NCI-H69 (cell line): Measurements from ENCODE around the gene TMEFF2.
A peak's percentile ranks its signal among the peaks of the same experiment; 100 is the strongest.

Source experiments
- DNase-seq: peaks from one replicate; lab custom pipeline; 2025; lab: John Stamatoyannopoulos, UW

The TMEFF2 gene

DNA sequence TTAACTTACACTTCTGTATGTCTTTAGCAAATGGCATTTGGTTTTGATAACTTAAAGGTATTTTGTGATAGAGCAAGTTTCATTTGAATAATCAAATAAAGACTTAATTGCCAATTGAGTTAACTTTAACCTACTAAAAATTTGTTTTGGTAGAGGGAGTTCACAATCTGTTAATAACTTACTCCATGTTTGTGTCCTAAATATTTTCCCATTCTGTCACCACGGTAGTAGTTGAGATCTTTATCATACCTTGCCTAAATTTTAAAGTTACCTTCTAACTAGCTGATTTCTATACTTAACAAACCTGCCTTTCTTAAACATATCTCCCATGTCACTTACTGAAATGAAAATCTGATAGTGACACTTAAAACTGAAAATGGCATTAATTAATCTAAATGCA is 127.1 kb downstream of the TMEFF2 start:
- no peak for DNase-seq

DNA sequence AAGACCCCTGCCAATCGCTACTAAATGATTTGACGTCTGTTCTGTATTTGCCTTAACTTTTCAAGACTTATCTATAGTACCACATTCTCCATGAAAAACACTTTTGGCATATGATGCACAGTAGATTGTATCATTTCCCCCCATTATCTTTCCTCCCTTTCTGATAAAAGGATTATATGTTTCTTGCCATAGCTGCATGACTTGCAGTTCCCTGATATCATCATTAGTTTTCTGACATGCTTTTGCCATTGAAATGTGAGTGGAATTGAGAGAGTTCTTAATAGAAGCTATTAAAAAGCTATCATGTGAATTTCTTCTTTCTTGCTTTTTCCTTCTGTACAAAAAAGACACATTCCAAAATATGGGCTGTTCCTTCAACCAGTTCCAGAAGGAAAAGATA is 130.3 kb downstream of the TMEFF2 start:
- DNase-seq, result no peak

DNA sequence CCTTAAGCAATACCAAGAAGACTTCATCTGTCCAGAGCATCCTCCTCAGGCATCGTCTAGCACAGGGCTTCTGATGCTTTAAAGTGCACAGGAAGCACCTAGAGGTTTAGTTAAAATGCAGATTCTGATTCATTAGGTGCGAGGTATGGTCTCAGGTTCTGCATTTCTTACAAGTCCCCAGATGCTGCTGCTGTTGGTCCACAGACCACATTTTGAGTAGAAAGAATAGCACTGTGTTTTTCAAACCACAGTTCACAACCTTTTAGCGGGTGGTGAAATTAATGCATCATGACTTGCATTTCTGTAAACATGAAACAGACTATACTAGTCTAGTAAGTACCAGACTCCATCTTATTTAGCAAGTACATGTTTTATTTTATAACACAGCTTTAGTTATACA is 134.6 kb downstream of the TMEFF2 start:
- DNase-seq, result no peak

DNA sequence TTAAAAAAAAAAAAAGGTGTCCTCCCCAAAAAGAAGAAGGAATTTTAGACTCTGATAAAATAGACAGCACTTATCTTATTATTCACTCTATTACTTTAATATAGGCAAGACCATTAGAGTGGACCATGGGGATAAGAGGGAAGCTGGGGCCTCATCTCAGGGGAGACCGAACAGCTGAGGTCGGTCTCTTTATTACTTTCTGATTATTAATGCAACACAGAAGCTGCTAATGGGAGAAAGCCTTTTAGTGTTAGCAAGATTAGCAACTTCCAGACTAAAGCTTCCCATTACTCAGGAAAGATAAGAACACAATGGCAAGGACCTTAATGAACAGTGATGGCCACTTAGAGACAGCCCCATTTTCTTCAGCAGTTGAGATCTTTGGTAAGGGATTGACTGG is 135.5 kb downstream of the TMEFF2 start:
- no peak for DNase-seq

DNA sequence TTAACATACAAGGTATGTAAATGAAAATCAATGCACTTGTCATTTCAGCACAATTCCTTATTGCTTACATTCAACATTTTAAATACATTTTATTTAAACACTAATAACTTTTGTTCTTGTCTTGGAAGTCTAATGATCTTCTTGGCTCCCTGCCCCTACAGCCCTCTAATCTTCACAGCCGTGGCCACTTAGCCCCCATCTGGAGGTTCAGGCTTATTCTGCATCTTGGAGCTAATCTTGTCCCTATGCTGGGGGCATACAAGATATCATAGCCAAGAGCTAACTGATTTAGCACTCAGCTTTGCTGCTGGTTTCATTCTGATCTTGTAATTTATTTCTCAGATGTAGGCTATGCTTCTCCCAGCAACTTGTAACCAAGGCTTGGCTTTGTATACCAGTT is 140.8 kb downstream of the TMEFF2 start:
- DNase-seq, result no peak

DNA sequence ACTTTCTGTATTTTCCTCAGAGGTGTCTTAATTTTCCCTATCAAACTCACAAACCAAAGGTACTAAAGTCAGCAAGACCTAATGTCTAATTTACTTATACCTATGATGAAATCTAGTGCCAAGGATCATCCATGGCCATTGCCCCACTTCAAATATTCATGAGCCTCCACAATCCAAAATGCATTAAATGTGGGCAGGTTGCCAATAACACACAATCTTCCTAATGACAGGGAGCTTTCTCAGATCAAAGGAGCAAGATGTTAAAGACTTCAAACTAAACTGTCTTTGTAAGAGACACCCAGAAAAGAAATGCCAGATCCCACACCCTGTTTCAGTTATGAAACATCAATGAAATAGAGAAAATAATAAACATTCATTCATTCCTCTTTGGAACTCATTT is 143.2 kb downstream of the TMEFF2 start:
- DNase-seq, result peak; percentile 80

DNA sequence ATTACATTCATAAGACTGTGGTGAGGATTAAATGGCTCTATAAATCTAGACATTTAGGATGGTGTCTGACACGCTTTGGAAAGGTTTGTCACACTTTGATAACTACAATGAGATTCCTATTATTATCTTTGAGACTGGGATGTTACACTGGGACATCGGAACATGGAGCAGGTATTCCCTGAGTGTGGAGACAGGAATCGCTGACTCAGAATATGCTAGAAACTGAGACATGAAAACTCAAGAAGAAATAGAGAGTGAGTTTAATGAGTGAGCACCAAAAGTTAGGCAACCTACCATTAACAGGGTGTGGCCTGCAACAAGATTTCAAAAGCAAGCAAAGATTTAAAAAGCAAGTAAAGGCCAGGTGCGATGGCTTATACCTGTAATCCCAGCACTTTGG is 145.4 kb downstream of the TMEFF2 start:
- DNase-seq, result no peak

GRCh38 chr2:192047315-192048107 is 147.2 kb downstream of the TMEFF2 start:
- no peak for DNase-seq

DNA sequence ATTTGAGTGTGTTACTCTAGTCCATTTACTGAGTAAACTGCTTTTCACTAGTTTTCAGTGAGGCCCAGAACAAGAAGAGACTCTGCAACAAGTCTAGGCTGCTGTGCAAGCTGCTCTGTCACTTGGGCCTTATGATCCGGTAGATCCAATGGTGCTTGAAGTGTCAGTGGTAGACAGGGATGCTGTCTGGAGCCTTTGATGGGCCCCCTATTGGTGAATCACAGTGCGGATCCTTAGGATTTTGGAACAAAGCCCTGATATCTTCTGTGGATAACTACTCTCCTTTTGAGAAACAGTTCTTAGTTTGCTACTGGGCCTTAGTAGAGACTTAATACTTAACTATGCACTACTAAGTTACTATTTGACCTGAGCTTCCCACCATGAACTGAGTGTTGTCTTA is 150.2 kb downstream of the TMEFF2 start:
- DNase-seq, result no peak

DNA sequence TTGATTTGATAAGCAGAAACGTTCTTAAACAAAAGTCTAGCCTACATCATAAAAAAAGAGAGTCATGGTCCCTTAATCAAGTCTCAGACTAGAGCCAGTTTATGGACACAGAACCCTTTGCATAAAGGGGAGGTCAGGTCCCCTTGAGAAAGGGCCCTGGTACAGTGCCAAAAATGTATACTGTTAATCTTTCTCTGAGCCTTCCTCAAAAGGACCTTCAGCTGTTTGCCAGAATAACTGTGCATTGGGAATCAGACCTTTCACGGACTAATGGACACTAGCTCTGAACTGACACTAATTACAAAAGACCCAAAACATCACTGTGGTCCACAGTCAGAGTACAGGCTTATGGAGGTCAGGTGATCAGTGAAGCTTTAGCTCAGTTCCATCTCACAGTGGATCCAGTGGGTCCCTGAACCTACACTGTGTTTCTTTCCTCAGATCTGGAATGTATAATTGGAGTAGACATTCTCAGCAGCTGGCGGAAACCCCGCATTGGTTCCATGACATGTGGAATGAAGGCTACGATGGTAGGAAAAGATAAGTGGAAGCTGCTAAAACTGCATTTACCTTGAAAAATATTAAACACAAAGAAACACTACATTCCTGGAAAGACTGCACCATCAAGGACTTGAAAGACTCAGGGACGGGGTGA is 151.4 kb downstream of the TMEFF2 start:
- no peak for DNase-seq

DNA sequence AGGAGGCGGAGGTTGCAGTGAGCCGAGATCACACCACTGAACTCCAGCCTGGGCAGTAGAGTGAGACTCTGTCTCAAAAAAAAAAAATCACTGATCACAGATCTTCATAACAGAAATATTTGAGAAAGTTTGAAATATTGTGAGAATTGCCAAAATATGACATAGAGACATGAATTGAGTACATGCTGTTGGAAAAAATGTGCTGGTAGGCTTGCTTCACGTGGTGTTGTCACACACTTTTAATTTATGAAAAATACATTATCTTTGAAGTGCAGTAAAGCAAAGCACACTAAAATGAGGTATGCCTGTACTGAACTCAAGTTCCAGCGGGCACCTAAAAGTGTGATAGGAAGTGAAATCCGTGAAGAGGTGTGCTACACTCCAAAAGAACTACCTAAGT is 152.6 kb downstream of the TMEFF2 start:
- DNase-seq, result no peak

DNA sequence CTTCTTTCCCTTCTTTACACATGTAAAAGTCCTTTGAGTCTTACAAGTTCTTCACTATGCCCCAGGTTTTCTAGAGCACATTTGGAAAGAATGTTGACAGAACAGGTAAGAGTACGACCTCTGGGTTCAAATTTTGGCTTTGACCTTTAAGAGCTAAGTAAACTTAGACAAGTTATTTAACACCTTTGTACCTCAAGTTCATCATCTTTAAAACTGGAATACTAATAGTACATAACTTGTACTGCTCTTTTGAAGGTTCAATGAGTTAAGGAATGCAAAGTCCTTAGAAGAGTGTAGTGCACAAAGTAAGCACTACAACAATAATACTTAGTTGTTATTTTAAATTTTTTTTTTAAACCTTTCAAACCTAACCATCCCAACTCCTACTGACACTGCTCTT is 156.6 kb downstream of the TMEFF2 start:
- no peak for DNase-seq

- no peak for DNase-seq
Measured at GRCh38 chr2:192035731-192036442, 158.8 kb downstream of the TMEFF2 start.

GRCh38 chr2:192030856-192031255 is 163.9 kb downstream of the TMEFF2 start:
- DNase-seq, result no peak

- DNase-seq, result no peak
Measured at GRCh38 chr2:192030289-192030688, 164.4 kb downstream of the TMEFF2 start.

- DNase-seq, result peak; percentile 7
Measured at GRCh38 chr2:192029089-192029488, 165.6 kb downstream of the TMEFF2 start.

GRCh38 chr2:192026825-192027120 is 168.0 kb downstream of the TMEFF2 start:
- DNase-seq, result no peak

- no peak for DNase-seq
Measured at GRCh38 chr2:192026059-192026824, 168.5 kb downstream of the TMEFF2 start.

DNA sequence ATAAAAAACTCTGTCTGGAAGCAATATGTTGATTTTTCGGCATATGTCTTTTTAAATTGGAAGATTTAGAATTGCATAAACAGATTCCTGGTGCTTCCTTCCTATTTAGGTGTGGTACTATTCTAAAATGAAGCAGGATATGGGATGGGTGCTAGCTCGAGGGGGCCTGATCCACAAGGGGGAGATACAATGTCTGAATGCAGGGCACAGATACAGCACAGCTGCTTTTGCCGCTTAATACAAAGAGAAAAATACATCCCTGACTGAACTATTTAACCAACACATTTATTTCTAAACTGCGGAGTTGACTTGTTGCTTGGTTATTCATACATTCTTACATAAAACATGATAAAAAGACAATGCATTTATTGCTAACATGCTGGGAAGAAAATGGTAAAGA is 169.1 kb downstream of the TMEFF2 start:
- DNase-seq, result no peak

DNA sequence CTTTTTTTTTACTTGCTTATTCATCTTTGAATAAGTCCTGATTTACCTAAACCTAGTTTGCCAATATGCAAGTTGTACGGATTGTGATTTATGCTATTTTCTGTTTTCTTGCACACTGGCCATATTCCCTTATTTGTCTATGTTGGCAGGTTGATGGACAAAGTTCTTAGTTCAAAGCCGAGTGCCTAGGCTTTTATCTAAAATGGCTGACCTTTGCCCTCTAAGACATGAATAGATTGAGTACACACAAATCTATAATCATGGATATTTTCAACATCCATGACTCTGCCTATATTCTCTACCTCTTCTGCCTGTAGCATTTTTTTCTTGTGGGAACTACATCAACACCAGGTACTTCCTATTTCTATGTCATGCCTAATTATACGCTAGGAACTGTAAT is 171.7 kb downstream of the TMEFF2 start:
- DNase-seq, result no peak

GRCh38 chr2:192017844-192018243 is 176.9 kb downstream of the TMEFF2 start:
- no peak for DNase-seq

DNA sequence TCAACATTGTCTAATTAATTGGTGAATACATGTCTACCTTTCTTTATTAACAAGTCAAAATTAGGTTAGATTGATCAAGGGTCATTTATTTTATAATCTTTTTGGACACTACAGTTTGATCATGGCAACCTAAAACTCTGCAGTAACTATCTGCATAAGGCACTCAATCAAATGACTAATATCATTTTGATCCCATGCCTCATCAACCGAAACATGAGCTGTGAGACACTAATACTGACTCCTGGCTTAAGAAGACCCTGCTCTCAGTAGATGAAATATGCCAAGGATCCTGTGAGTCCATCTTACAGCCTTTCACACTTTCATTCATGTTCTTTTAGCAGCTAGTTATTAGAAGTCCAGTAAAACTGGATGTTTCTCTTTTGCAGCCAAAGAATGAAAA is 178.5 kb downstream of the TMEFF2 start:
- DNase-seq, result no peak

GRCh38 chr2:192013211-192013610 is 181.5 kb downstream of the TMEFF2 start:
- DNase-seq, result no peak
